GM12878 (cell line): ENCODE measurements around the gene SDHAF1. TPM values are rescaled to one million over a fixed set of nuclear protein-coding genes. Genes with fewer than 3 reads are reported as not detected.

Source experiments
- ATAC-seq: fragments of 200-7000 bp; cut with Tn5 transposase; 3 replicates; pipeline ENCODE4 v1.9.1; 2020; ENCODE audit warnings: mild to moderate bottlenecking, moderate library complexity
- BruUV-seq: library from RNA; stranded (reverse); fragments of 400-500 nt; replicated peaks from 2 replicates; lab custom pipeline; 2021; lab: Mats Ljungman, UMichigan
- CTCF ChIA-PET: fragments of 300-600 bp; sonication (Branson Sonifier 250); formaldehyde crosslinking; extraction: SDS; loops from one replicate; lab custom pipeline; 2021; ENCODE audit warnings: inconsistent platforms; lab: Yijun Ruan, JAX
- POLR2A ChIA-PET: fragments of 350-600 bp; formaldehyde crosslinking; extraction: SDS; loops from one replicate; lab custom pipeline; 2021; ENCODE audit warnings: inconsistent platforms; lab: Charles Lee
- RAD21 ChIA-PET: fragments of 300-600 bp; sonication (Branson Sonifier 250); formaldehyde crosslinking; loops from one replicate; lab custom pipeline; 2023; ENCODE audit warnings: antibody characterized with exemption; ENCODE audit not compliant: unreplicated experiment; lab: Charles Lee
- SMC1A ChIA-PET: fragments of 300-600 bp; sonication (Branson Sonifier 250); formaldehyde crosslinking; loops from one replicate; lab custom pipeline; 2023; ENCODE audit not compliant: unreplicated experiment, uncharacterized antibody; lab: Charles Lee
- DNase-seq: peaks from one replicate; pipeline ENCODE4 v3.0.0-alpha.2; 2011; ENCODE audit warnings: low read depth, low spot score
- FAIRE-seq: peaks from 3 replicates; lab custom pipeline; 2011; peaks lifted over from hg19 to GRCh38; lab: Jason Lieb, UNC
- H2AFZ ChIP-seq: 2 replicates; pipeline ENCODE4 v1.6.0; 2011; ENCODE audit warnings: low read depth, low read length, control low read depth; ENCODE audit not compliant: control insufficient read depth
- H3K27ac ChIP-seq: 2 replicates; pipeline ENCODE4 v1.5.1; 2011; ENCODE audit warnings: control low read depth; ENCODE audit not compliant: control insufficient read depth, insufficient read depth
- H3K27me3 ChIP-seq, 2 experiments: replicated peaks in 1 of 2; 2 replicates each; pipeline versions ENCODE4 v1.6.0 to v1.6.1; 2011; ENCODE audit warnings: low read length in 1 of 2; ENCODE audit not compliant: control insufficient read depth in 2 of 2, insufficient read depth in 2 of 2
- H3K36me3 ChIP-seq, 2 experiments: 2 replicates each; pipeline ENCODE4 v1.5.1; 2011; ENCODE audit warnings: low read length in 1 of 2; ENCODE audit not compliant: control insufficient read depth in 2 of 2, insufficient read depth in 2 of 2
- H3K4me1 ChIP-seq: 2 replicates; pipeline ENCODE4 v1.6.1; 2011; ENCODE audit warnings: mild to moderate bottlenecking, low read length, moderate library complexity, mixed read lengths; ENCODE audit not compliant: control insufficient read depth, insufficient read depth
- H3K4me2 ChIP-seq: 2 replicates; pipeline ENCODE4 v1.6.0; 2011; ENCODE audit warnings: control low read depth; ENCODE audit not compliant: control insufficient read depth, insufficient read depth
- H3K4me3 ChIP-seq: fragments of 200-600 bp; sonication (generic); 2 replicates; pipeline ENCODE4 v1.5.1; 2016
- H3K79me2 ChIP-seq: 2 replicates; pipeline ENCODE4 v1.6.0; 2011; ENCODE audit warnings: low read length; ENCODE audit not compliant: control insufficient read depth, insufficient read depth
- H3K9ac ChIP-seq: 2 replicates; pipeline ENCODE4 v1.8.0; 2011; ENCODE audit warnings: low read length, control low read depth, mixed read lengths; ENCODE audit not compliant: control insufficient read depth, insufficient read depth
- H3K9me3 ChIP-seq: replicated peaks from 3 replicates; pipeline ENCODE4 v1.5.1; 2011; ENCODE audit warnings: mild to moderate bottlenecking, low read length; ENCODE audit not compliant: control insufficient read depth, insufficient read depth
- H4K20me1 ChIP-seq: 2 replicates; pipeline ENCODE4 v1.6.0; 2011; ENCODE audit not compliant: control insufficient read depth, insufficient read depth
- BCL11A ChIP-seq: IDR thresholded peaks from 2 replicates; pipeline ENCODE4 v1.6.1; 2011; ENCODE audit warnings: low read depth, low read length
- KDM1A ChIP-seq: fragments of 200-600 bp; sonication (generic); IDR thresholded peaks from 2 replicates; pipeline ENCODE4 v1.6.1; 2016; ENCODE audit warnings: borderline replicate concordance
- MXI1 ChIP-seq: fragments of 150-350 bp; IDR thresholded peaks from 2 replicates; pipeline ENCODE4 v1.6.1; 2011; ENCODE audit warnings: low read depth, mild to moderate bottlenecking, inconsistent platforms, low read length, improper control_type of control experiment
- PAX8 ChIP-seq: fragments of 450-650 bp; IDR thresholded peaks from 2 replicates; pipeline ENCODE4 v1.6.1; 2017; ENCODE audit warnings: mild to moderate bottlenecking, moderate library complexity
- POU2F2 ChIP-seq: IDR thresholded peaks from 3 replicates; pipeline ENCODE4 v1.6.1; 2011; ENCODE audit warnings: low read depth, mild to moderate bottlenecking, low read length, borderline replicate concordance
- RB1 ChIP-seq: fragments of 450-650 bp; formaldehyde crosslinking; IDR thresholded peaks from 2 replicates; pipeline ENCODE4 v1.6.1; 2017; ENCODE audit warnings: mild to moderate bottlenecking, borderline replicate concordance
- RELA ChIP-seq: fragments of 450-650 bp; IDR thresholded peaks from 2 replicates; pipeline ENCODE4 v1.8.0; 2014; ENCODE audit warnings: borderline replicate concordance; ENCODE audit not compliant: partially characterized antibody
- SMAD5 ChIP-seq: IDR thresholded peaks from 2 replicates; pipeline ENCODE4 v1.6.1; 2016; ENCODE audit warnings: antibody characterized with exemption, low read depth
- YY1 ChIP-seq: IDR thresholded peaks from 2 replicates; pipeline ENCODE4 v1.6.1; 2011; ENCODE audit warnings: low read depth, mild to moderate bottlenecking, low read length
- ZNF274 ChIP-seq: IDR thresholded peaks from one replicate; pipeline ENCODE4 v1.8.0; 2011; ENCODE audit not compliant: insufficient read length, insufficient read depth
- ZSCAN29 ChIP-seq: fragments of 450-650 bp; IDR thresholded peaks from 2 replicates; pipeline ENCODE4 v1.6.1; 2017; ENCODE audit warnings: mild to moderate bottlenecking, moderate library complexity
- WGBS: methylation state at CpG from one replicate; pipeline ENCODE4 v1.1.6; 2016; ENCODE audit warnings: low lambda C conversion rate; ENCODE audit not compliant: insufficient replicate concordance, insufficient coverage; ENCODE audit errors: missing lambda C conversion rate; 5-methylcytosine and 5-hydroxymethylcytosine counted together
- in situ Hi-C: fragments of 300-500 bp; cut with MboI; formaldehyde crosslinking; loops from 9 replicates; pipeline ENCODE4 v1.14.3; 2018; ENCODE audit warnings: mixed read lengths
- intact Hi-C: fragments of 100-400 bp; cut with micrococcal nuclease; formaldehyde crosslinking; loops from one replicate; pipeline ENCODE4 v1.14.2; 2022; ENCODE audit not compliant: unreplicated experiment
- polyA plus RNA-seq, 11 experiments: library from polyadenylated mRNA; depleted of rRNA in 4 of 11; unstranded in 6 of 11; stranded (reverse) in 5 of 11; fragments of >200 nt; fragmentation: Nextera tagmentation in 4 of 11; fragmentation: Illumina TruSeq in 1 of 11; extraction: Ambion mirVana in 4 of 11; extraction: Trizol in 1 of 11; gene quantifications; 1 replicate in 1 of 11; 2 replicates in 10 of 11; pipeline versions ENCODE4 v1.2.1 to v1.2.3, GENCODE V29; 2011 to 2016; ENCODE audit warnings: inconsistent platforms in 2 of 11, missing spikeins in 2 of 11, low read depth in 1 of 11
- total RNA-seq, 4 experiments: library from RNA; depleted of rRNA in 3 of 4; stranded (reverse); fragments of >200 nt in 3 of 4; fragmentation: Illumina TruSeq in 1 of 4; extraction: Trizol in 1 of 4; gene quantifications; 2 replicates each; pipeline versions ENCODE4 v1.2.1 to v1.2.3, GENCODE V29; 2013 to 2021
- TF ChIP-seq, protein P1 (sequence below): fragments of 150-350 bp; IDR thresholded peaks from 2 replicates; pipeline ENCODE4 v1.6.1; 2014; ENCODE audit warnings: mild to moderate bottlenecking, low read depth, low read length
- TF ChIP-seq, protein P2 (sequence below): fragments of 450-650 bp; IDR thresholded peaks from 2 replicates; pipeline ENCODE4 v1.6.1; 2018; ENCODE audit warnings: borderline replicate concordance, mild to moderate bottlenecking; ENCODE audit not compliant: partially characterized antibody

The SDHAF1 gene
- total and polyA plus RNA-seq, 10 of the 15 experiments (the other 5 are each of a cell fraction or from before 2014, with no cell fraction given), result 0.74 to 45.6 (median 24.4) TPM

DNA sequence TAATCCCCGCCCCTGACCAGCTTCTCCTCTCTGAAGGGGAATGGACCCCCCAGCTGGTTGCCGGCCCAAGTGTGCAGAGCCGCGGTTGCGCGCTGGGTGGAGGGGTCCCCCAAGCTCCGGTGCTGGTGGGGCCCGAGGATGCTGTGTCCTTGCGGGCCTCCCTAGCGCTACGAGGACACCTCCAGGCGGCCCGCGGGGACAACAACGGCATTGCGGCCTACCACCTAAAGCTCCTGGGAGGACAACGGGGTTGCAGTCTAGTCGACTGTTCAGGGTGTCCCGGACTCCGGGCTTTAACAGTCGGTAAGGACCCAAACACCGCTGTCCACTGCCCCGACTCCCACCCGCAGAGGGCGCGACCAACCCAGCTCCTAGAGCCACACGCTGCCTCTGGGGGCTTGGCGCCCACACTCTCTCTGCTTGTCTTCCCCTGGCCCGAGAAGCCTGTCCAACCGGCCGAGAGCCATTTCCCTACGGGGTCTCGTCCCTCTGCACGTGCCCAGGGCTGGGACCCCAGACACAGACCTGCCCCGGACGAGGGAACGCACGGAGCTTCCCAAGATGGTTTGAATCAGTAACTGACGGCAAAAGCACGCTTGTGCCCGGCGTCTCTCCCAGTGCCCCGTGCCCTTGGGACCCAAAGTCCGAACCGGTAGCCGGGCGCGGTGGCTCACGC, 927 bp upstream of the SDHAF1 start (continued):
- TF ChIP-seq, protein P1, sequence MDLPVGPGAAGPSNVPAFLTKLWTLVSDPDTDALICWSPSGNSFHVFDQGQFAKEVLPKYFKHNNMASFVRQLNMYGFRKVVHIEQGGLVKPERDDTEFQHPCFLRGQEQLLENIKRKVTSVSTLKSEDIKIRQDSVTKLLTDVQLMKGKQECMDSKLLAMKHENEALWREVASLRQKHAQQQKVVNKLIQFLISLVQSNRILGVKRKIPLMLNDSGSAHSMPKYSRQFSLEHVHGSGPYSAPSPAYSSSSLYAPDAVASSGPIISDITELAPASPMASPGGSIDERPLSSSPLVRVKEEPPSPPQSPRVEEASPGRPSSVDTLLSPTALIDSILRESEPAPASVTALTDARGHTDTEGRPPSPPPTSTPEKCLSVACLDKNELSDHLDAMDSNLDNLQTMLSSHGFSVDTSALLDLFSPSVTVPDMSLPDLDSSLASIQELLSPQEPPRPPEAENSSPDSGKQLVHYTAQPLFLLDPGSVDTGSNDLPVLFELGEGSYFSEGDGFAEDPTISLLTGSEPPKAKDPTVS, result no peak

DNA sequence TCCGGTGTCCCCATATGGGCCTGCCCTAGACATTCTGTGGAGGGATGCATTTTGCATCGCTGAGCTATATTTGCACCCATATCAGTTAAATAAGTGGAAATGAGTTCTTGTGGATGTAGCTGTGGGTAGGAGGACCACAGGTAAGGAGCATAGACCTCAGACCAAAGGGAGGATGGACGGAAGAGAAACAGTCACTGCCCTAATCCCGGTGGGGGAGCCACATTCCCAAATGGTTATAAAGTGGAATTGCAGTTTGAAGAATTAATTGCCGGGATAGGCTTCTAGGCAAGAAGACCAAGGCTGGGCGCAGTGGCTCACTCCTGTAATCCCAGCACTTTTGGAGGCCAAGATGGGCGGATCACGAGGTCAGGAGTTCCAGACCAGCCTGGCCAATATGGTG, 1.8 kb downstream of the SDHAF1 start:
- BruUV-seq, result no TSS peak
- intact Hi-C loops (loop anchor here (5.0 kb wide), 1 partner anchor 56 kb away; the partner anchor contains the start of genes THAP8 and WDR62), in situ Hi-C loops (no loop called here)
- no peak overlapping the region for H2AFZ ChIP-seq
- ChIA-PET SMC1A (interaction anchor here (1.0 kb wide), 1 partner anchor 64 kb away, joined by 3 read pairs; no protein-coding TSS in a partner anchor), CTCF (no interaction called here), POLR2A (interaction anchor here (1.8 kb wide), 1 partner anchor 12 kb away, joined by 5 read pairs; the partner anchor contains the start of gene SYNE4), RAD21 (interaction anchor here (1.4 to 1.7 kb wide), 2 partner anchors 17 to 57 kb away, joined by 5 read pairs; partner anchors contain the start of genes ALKBH6, THAP8 and WDR62)
- no peak overlapping the region for H3K27ac ChIP-seq
- H4K20me1 ChIP-seq, result no peaks in the 10 kb centered on the region
- peak overlapping the region; percentile 90 for H3K4me3 ChIP-seq
- TF ChIP-seq, protein P1, result no peak
- TF ChIP-seq KDM1A, result no peak
- TF ChIP-seq PAX8, result no peak
- TF ChIP-seq, protein P2, sequence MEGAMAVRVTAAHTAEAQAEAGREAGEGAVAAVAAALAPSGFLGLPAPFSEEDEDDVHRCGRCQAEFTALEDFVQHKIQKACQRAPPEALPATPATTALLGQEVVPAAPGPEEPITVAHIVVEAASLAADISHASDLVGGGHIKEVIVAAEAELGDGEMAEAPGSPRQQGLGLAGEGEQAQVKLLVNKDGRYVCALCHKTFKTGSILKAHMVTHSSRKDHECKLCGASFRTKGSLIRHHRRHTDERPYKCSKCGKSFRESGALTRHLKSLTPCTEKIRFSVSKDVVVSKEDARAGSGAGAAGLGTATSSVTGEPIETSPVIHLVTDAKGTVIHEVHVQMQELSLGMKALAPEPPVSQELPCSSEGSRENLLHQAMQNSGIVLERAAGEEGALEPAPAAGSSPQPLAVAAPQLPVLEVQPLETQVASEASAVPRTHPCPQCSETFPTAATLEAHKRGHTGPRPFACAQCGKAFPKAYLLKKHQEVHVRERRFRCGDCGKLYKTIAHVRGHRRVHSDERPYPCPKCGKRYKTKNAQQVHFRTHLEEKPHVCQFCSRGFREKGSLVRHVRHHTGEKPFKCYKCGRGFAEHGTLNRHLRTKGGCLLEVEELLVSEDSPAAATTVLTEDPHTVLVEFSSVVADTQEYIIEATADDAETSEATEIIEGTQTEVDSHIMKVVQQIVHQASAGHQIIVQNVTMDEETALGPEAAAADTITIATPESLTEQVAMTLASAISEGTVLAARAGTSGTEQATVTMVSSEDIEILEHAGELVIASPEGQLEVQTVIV, result no peak
- no peak for TF ChIP-seq ZNF274
- TF ChIP-seq POU2F2, result no peak
- TF ChIP-seq BCL11A, result no peak
- TF ChIP-seq MXI1, result no peak
- TF ChIP-seq RB1, result no peak
- TF ChIP-seq YY1, result no peak
- TF ChIP-seq ZSCAN29, result no peak
- no peak for TF ChIP-seq RELA
- TF ChIP-seq SMAD5, result no peak
- H3K79me2 ChIP-seq, result peaks cover 29% of the 10 kb centered on the region
- no peaks in the 10 kb centered on the region for H3K9me3 ChIP-seq
- WGBS, result 94% methylated on average over 8 of the region's 8 CpGs
- peak overlapping the region; percentile 78; the same call in 1 of the 2 replicates for H3K9ac ChIP-seq
- peaks cover 25% of the 10 kb centered on the region for H3K4me1 ChIP-seq
- no peak for FAIRE-seq
- H3K4me2 ChIP-seq, result peak overlapping the region; percentile 58
- no peak for ATAC-seq
- no peaks in the 10 kb centered on the region for H3K27me3 ChIP-seq
- DNase-seq, result no peak
- no peaks in the 10 kb centered on the region for H3K36me3 ChIP-seq
